HepG2 (cell line): ENCODE data around the gene SP110. TPM values are rescaled to one million over a fixed set of nuclear protein-coding genes. Genes with fewer than 3 reads are reported as not detected.

Experiments
- ATAC-seq: fragments of 200-7000 bp; cut with Tn5 transposase; 3 replicates; pipeline ENCODE4 v1.9.1; 2020; ENCODE audit warnings: mild to moderate bottlenecking, moderate library complexity
- BruUV-seq: library from RNA; stranded (reverse); fragments of 400-500 nt; replicated peaks from 2 replicates; lab custom pipeline; 2021; lab: Mats Ljungman, UMichigan
- CTCF ChIA-PET: fragments of 300-600 bp; formaldehyde crosslinking; extraction: SDS; loops from one replicate; lab custom pipeline; 2021; ENCODE audit warnings: low total read pairs, inconsistent platforms, low intra/inter-chr PET ratio; lab: Yijun Ruan, JAX
- POLR2A ChIA-PET: fragments of 350-600 bp; sonication (Branson Sonifier 250); formaldehyde crosslinking; loops from one replicate; lab custom pipeline; 2020; ENCODE audit warnings: antibody characterized with exemption, inconsistent platforms; lab: Yijun Ruan, JAX
- DNase-seq: peaks from one replicate; pipeline ENCODE4 v3.0.0-alpha.2; 2015; ENCODE audit warnings: low spot score
- FAIRE-seq: peaks from 3 replicates; lab custom pipeline; 2011; peaks lifted over from hg19 to GRCh38; lab: Jason Lieb, UNC
- H2AFZ ChIP-seq: one replicate; pipeline ENCODE4 v1.6.1; 2011; ENCODE audit warnings: low read length, inconsistent platforms
- H3K27ac ChIP-seq: fragments of 300-600 bp; 3 replicates; pipeline ENCODE4 v1.8.0; 2011; ENCODE audit warnings: mixed run types, mild to moderate bottlenecking, mixed read lengths, low read length, inconsistent platforms; ENCODE audit not compliant: insufficient read depth; ENCODE audit errors: extremely low read length
- H3K27me3 ChIP-seq, 2 experiments: fragments of 200-600 bp in 1 of 2; 2 replicates in 1 of 2; 3 replicates in 1 of 2; pipeline versions ENCODE4 v1.6.0 to v1.8.0; 2011; ENCODE audit warnings: low read length in 2 of 2, mild to moderate bottlenecking in 2 of 2, moderate library complexity in 2 of 2, inconsistent platforms in 1 of 2; ENCODE audit not compliant: insufficient read depth in 2 of 2, control insufficient read depth in 1 of 2
- H3K36me3 ChIP-seq, 2 experiments: fragments of 200-600 bp in 1 of 2; replicated peaks in 1 of 2; 2 replicates in 1 of 2; 3 replicates in 1 of 2; pipeline versions ENCODE4 v1.5.1 to v1.8.0; 2011; ENCODE audit warnings: low read length in 2 of 2, inconsistent platforms in 1 of 2; ENCODE audit not compliant: insufficient read depth in 2 of 2, control insufficient read depth in 1 of 2
- H3K4me1 ChIP-seq: 2 replicates; pipeline ENCODE4 v1.5.1; 2012; ENCODE audit warnings: low read length, inconsistent platforms; ENCODE audit not compliant: insufficient read depth
- H3K4me2 ChIP-seq: 2 replicates; pipeline ENCODE4 v1.6.0; 2011; ENCODE audit warnings: low read depth, low read length, inconsistent platforms
- H3K4me3 ChIP-seq, 3 experiments: fragments of 200-600 bp in 1 of 3; sonication (generic), shearing (Covaris generic) in 1 of 3; replicated peaks in 1 of 3; 2 replicates each; pipeline ENCODE4 v1.5.1; 2011 to 2016; ENCODE audit warnings: low read length in 3 of 3, inconsistent platforms in 2 of 3, low read depth in 2 of 3, mild to moderate bottlenecking in 2 of 3, control low read depth in 1 of 3, mixed read lengths in 1 of 3; ENCODE audit not compliant: insufficient read depth in 1 of 3
- H3K79me2 ChIP-seq: one replicate; pipeline ENCODE4 v1.6.1; 2011; ENCODE audit warnings: low read length, inconsistent platforms; ENCODE audit not compliant: insufficient read depth
- H3K9ac ChIP-seq: 2 replicates; pipeline ENCODE4 v1.6.0; 2011; ENCODE audit warnings: mild to moderate bottlenecking, low read depth, low read length, inconsistent platforms; ENCODE audit not compliant: insufficient read depth
- H3K9me3 ChIP-seq: 2 replicates; pipeline ENCODE4 v1.5.1; 2012; ENCODE audit warnings: mild to moderate bottlenecking, low read length
- H4K20me1 ChIP-seq: 2 replicates; pipeline ENCODE4 v1.6.0; 2011; ENCODE audit warnings: inconsistent platforms, mild to moderate bottlenecking, low read length, moderate library complexity; ENCODE audit not compliant: insufficient read depth
- BATF2 ChIP-seq: sonication (generic); formaldehyde crosslinking; IDR thresholded peaks from 2 replicates; pipeline ENCODE4 v1.8.0; 2022; ENCODE audit warnings: mild to moderate bottlenecking, missing genetic modification reagents, moderate library complexity
- DZIP1 ChIP-seq: sonication (generic); formaldehyde crosslinking; IDR thresholded peaks from 2 replicates; pipeline ENCODE4 v1.5.0; 2020; ENCODE audit warnings: mild to moderate bottlenecking, missing genetic modification reagents
- FOXP4 ChIP-seq: sonication (generic); formaldehyde crosslinking; IDR thresholded peaks from 2 replicates; pipeline ENCODE4 v1.4.0; 2020; ENCODE audit warnings: missing genetic modification reagents
- GTF3A ChIP-seq: sonication (generic); formaldehyde crosslinking; conservative IDR thresholded peaks from 2 replicates; pipeline ENCODE4 v1.4.0; 2020; ENCODE audit warnings: mild to moderate bottlenecking, missing genetic modification reagents
- HMG20A ChIP-seq: IDR thresholded peaks from 2 replicates; pipeline ENCODE4 v1.6.1; 2016; ENCODE audit warnings: borderline replicate concordance
- HNF4A ChIP-seq: sonication (generic); formaldehyde crosslinking; IDR thresholded peaks from 2 replicates; pipeline ENCODE4 v1.4.0; 2020; ENCODE audit warnings: missing genetic modification reagents
- KAT8 ChIP-seq: IDR thresholded peaks from 2 replicates; pipeline ENCODE4 v1.6.1; 2016; ENCODE audit warnings: missing genetic modification reagents, missing compliant biosample characterization
- MIXL1 ChIP-seq: IDR thresholded peaks from 2 replicates; pipeline ENCODE4 v1.6.1; 2016
- PLSCR1 ChIP-seq: sonication (generic); formaldehyde crosslinking; IDR thresholded peaks from 2 replicates; pipeline ENCODE4 v1.5.0; 2020; ENCODE audit warnings: missing genetic modification reagents, mild to moderate bottlenecking, borderline replicate concordance
- RBFOX2 ChIP-seq: fragments of 200-400 bp; formaldehyde crosslinking; IDR thresholded peaks from 2 replicates; pipeline ENCODE4 v1.6.1; 2017; ENCODE audit warnings: low read depth, mild to moderate bottlenecking, low read length
- ZGPAT ChIP-seq: IDR thresholded peaks from 2 replicates; pipeline ENCODE4 v1.6.1; 2016; ENCODE audit warnings: mild to moderate bottlenecking
- ZNF607 ChIP-seq: sonication (generic); formaldehyde crosslinking; IDR thresholded peaks from 2 replicates; pipeline ENCODE4 v1.5.1; 2020; ENCODE audit warnings: missing genetic modification reagents, mild to moderate bottlenecking, borderline replicate concordance
- ZNF616 ChIP-seq: sonication (generic); formaldehyde crosslinking; IDR thresholded peaks from 2 replicates; pipeline ENCODE4 v1.5.0; 2020; ENCODE audit warnings: low read depth, mild to moderate bottlenecking, missing genetic modification reagents
- ZNF670 ChIP-seq: sonication (generic); formaldehyde crosslinking; IDR thresholded peaks from 2 replicates; pipeline ENCODE4 v1.8.0; 2022; ENCODE audit warnings: mild to moderate bottlenecking, missing genetic modification reagents, borderline replicate concordance
- ZNF776 ChIP-seq: sonication (generic); formaldehyde crosslinking; IDR thresholded peaks from 2 replicates; pipeline ENCODE4 v1.4.0; 2020; ENCODE audit warnings: mild to moderate bottlenecking, missing genetic modification reagents
- WGBS: methylation state at CpG from one replicate; pipeline ENCODE4 v1.1.6; 2017; ENCODE audit warnings: low lambda C conversion rate; 5-methylcytosine and 5-hydroxymethylcytosine counted together
- in situ Hi-C: cut with HindIII; loops from 2 replicates; pipeline ENCODE4 v1.10.0; 2017; ENCODE audit warnings: low pct_unique_long_range_greater_than_20kb; ENCODE audit not compliant: extremely low pct_ligation_motif_present
- intact Hi-C: fragments of 100-400 bp; cut with micrococcal nuclease; formaldehyde crosslinking; loops from one replicate; pipeline ENCODE4 v1.10.0; 2022; ENCODE audit not compliant: unreplicated experiment
- polyA plus RNA-seq, 8 experiments: library from polyadenylated mRNA; depleted of rRNA in 3 of 8; stranded (reverse) in 7 of 8; unstranded in 1 of 8; fragments of >200 nt; fragmentation: Illumina TruSeq in 4 of 8; extraction: Trizol in 4 of 8; gene quantifications; 2 replicates each; pipeline versions ENCODE4 v1.2.1 to v1.2.3, GENCODE V29; 2011 to 2016; ENCODE audit warnings: low read depth in 4 of 8, missing spikeins in 1 of 8, mixed read lengths in 1 of 8; ENCODE audit not compliant: insufficient read depth in 1 of 8
- total RNA-seq, 5 experiments: library from RNA; depleted of rRNA; stranded (reverse); fragments of >200 nt; fragmentation: Illumina TruSeq; extraction: Trizol; gene quantifications; 2 replicates each; pipeline ENCODE4 v1.2.3, GENCODE V29; 2016; ENCODE audit warnings: low read depth in 1 of 5

SP110 gene
- total and polyA plus RNA-seq, 2 of the 13 experiments (the other 11 are each of a cell fraction or from before 2014, with no cell fraction given): 7.9 to 10.4 TPM

GRCh38 chr2:230129343-230129742 lies 90.4 kb downstream of the SP110 start (continued):
- TF ChIP-seq ZGPAT (CRISPR knock-in tag): peak; percentile 46; the same call in 1 of the 2 replicates
- TF ChIP-seq HNF4A (CRISPR knock-in tag): no peak

- no TSS peak for BruUV-seq
- ATAC-seq: peak; percentile 15; the same call in 1 of the 3 replicates
- 0 out of 2 replicates have a peak, but pooled peaks cover 1% of the 10 kb centered on the region for H3K9me3 ChIP-seq
- H3K36me3 ChIP-seq: no peaks in the 10 kb centered on the region
- no peak overlapping the region for H3K4me3 ChIP-seq
- in situ Hi-C loops: no loop called here
- WGBS: 64% methylated on average over 7 of the region's 7 CpGs
- H3K9ac ChIP-seq: no peak overlapping the region
- no peaks in the 10 kb centered on the region for H3K79me2 ChIP-seq
- H4K20me1 ChIP-seq: no peaks in the 10 kb centered on the region
- H3K4me2 ChIP-seq: peak overlapping the region; percentile 16; the same call in 1 of the 2 replicates
- no peak for FAIRE-seq
- intact Hi-C loops: no loop called here
- no peak for TF ChIP-seq FOXP4
- TF ChIP-seq HMG20A (CRISPR knock-in tag): no peak
- TF ChIP-seq ZNF670 (CRISPR knock-in tag): no peak
- no peak for TF ChIP-seq GTF3A (CRISPR knock-in tag)
- no peak for TF ChIP-seq PLSCR1
- TF ChIP-seq BATF2 (CRISPR knock-in tag): no peak
- no peak for TF ChIP-seq MIXL1 (CRISPR knock-in tag)
- no peak for TF ChIP-seq ZNF776 (CRISPR knock-in tag)
- TF ChIP-seq DZIP1: no peak
- TF ChIP-seq ZNF616 (CRISPR knock-in tag): no peak
- no peak for TF ChIP-seq RBFOX2
- no peak for TF ChIP-seq KAT8 (CRISPR knock-in tag)
- no peak for TF ChIP-seq ZNF607 (CRISPR knock-in tag)
- H3K4me1 ChIP-seq: peaks cover 26% of the 10 kb centered on the region
- H3K27ac ChIP-seq: no peak overlapping the region
- no peak overlapping the region for H2AFZ ChIP-seq
- ChIA-PET CTCF (no interaction called here), POLR2A (no interaction called here)
- H3K27me3 ChIP-seq: peaks cover 0 to 5% of the 10 kb centered on the region in 2 experiments; a peak in 1 of 5 replicates
- DNase-seq: no peak
Measured at GRCh38 chr2:230128623-230129342, 91.0 kb downstream of the SP110 start.
